CD4-positive, alpha-beta T cell treated with Interleukin-17A for 1 hour (primary cell): Measurements from ENCODE around the gene MTCL1.

Experiments
- DNase-seq: peaks from one replicate; pipeline ENCODE4 v3.0.0-alpha.2; 2020

The MTCL1 gene

GRCh38 chr18:8816220-8816619 lies 110.9 kb downstream of the MTCL1 start:
- DNase-seq = no peak

DNA sequence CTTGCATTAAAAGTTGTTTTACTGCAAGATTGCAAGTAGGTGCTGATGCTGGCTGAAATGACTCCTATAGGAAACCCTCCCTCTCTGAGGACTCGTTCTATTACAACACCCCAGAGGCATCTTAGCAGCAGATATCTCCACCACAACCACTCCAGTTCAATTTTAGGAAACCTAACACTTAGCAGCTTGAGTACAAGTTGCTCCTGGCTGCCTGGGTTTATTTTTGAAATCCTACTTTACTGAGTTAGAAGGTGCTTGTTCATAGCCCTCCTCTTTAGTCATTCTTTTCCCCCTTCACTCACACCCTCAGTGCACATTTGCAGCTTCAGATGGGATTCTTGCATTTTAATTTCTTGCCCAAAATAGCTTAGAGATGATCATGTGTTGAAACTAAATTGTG lies 111.5 kb downstream of the MTCL1 start:
- no peak for DNase-seq

DNA sequence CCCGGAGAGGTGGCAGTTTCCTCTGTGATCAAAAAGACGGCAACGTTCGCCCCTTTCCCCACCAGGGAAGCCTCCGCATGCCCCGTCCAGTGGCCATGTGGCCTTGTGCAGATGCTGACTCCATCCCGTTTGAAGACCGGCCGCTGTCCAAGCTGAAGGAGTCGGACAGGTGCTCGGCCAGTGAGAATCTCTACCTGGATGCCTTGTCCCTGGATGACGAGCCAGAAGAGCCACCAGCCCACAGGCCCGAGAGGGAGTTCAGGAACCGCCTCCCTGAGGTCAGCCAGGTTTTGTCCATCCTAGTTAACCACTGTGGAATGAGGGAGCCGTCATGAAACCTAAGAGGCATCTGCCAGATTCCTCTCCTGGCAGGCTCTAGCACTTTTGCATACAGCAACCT lies 113.6 kb downstream of the MTCL1 start:
- no peak for DNase-seq

DNA sequence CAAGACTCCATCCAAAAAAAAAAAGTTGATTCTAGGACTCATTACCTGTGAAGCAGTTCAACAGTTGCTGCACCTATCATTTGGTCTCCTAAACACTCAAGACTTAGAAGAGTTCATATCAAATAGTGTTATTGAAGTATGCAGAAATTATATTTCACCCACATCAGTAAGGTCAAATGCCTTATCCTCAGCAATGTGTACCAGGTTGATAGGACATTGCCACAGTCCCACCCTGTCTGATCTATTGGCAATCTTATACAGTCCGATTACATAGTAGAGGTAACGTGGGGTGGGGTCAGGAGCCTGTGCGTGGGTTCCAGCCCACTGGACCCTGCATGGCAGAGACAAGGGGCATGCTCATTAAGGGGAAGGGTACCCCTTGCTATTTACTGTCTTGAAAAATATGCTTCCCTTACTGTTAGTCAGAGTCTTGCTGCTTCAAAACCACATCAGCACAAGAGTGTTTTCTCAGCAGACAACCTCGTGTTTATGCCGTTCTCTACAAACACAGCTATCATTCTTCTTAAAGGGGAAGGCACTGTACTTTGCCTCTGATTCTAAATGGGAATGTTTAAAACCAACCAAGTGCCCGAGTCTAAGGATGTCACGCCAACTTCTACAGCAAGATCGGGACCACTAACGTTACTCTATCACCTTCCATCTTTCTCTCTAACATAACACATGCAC lies 115.2 kb downstream of the MTCL1 start:
- DNase-seq = no peak

- no peak for DNase-seq
Measured at GRCh38 chr18:8821083-8821465, 115.7 kb downstream of the MTCL1 start.

DNA sequence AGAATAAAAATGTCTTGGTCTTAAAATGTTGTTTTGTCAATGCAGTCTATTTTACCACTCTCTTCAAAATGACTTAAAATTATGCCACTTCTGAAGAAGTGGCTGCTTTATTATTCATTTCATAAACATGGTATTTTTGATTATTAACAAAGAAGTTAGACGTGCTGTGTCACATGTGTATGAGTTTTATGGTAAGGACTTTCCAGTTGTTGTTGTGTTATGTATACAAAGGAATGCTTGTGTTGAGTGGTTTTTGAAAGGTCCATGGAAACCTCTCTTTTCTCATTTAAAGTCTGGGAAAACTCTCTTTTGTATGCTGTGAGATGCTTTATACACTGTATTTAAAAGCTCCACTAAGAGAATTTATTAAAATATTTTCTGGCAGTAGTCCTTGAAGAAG lies 116.2 kb downstream of the MTCL1 start:
- no peak for DNase-seq

GRCh38 chr18:8822643-8823042 lies 117.3 kb downstream of the MTCL1 start:
- DNase-seq = no peak

DNA sequence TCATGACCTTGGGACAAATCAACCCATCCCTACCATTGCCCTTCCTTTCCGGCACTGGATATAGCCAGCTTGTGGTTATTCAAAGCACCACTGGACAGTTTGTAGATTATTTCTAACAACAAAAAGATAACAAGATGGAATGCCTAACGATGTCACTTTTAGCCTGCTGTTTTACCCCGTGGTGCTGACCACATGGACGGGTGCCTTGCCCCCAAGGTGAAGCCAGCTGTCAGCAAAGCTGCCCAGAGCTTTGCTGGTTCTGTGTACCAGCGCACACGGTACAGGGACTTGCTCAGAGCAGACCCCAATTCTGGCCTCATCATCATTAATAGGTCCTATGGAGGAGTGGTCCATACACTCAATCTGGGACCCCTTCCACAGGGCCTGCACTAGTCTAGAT lies 118.2 kb downstream of the MTCL1 start:
- DNase-seq = no peak

DNA sequence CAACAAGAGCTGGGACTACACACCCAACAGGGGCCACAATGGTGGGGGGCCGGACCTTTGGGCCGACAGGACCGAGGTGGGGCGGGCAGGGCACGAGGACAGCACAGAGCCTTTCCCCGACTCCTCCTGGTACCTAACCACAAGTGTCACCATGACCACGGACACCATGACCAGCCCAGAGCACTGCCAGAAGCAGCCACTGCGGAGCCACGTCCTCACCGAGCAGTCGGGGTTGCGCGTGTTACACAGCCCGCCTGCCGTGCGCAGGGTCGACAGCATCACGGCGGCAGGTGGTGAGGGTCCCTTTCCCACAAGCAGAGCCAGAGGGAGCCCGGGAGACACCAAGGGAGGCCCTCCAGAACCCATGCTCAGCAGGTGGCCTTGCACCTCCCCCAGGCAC lies 119.5 kb downstream of the MTCL1 start:
- DNase-seq = no peak

- DNase-seq = no peak
Measured at GRCh38 chr18:8825273-8825672, 119.9 kb downstream of the MTCL1 start.

DNA sequence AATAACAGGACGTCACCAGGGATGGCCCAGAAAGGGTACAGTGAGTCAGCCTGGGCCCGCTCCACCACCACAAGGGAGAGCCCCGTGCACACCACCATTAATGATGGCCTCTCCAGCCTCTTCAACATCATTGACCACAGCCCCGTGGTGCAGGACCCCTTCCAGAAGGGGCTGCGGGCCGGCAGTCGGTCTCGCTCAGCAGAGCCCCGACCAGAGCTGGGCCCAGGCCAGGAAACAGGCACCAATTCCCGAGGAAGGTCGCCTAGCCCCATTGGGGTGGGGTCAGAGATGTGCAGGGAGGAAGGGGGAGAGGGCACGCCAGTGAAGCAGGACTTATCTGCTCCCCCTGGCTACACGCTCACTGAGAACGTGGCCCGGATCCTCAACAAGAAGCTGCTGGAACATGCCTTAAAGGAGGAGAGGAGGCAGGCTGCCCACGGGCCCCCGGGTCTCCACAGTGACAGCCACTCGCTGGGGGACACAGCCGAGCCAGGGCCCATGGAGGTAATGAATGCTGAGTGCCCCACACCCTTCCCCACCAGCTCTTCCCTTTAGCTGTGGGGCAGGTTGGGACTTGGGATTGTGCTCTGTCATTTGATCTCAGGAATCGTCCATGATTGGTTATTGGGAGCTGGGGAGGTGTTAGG lies 120.5 kb downstream of the MTCL1 start:
- no peak for DNase-seq

DNA sequence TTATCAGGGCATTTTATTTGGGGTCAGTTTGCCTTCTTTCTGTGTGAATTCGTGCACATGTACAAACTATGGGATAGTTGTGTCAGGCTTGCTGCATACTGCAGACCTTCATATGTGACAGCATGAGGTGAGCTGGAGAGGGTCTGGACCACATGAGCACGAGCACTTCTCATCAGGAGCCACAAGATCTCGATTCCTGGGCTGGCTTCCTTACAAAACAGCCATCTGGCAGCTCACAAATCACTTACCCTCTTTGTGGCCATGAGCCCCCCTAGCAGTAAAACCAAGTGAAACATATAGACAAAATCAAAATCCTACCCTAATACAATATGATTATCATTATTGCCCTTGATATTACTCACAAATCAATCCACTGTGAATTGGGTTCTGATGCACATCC lies 121.2 kb downstream of the MTCL1 start:
- no peak for DNase-seq

- DNase-seq = no peak
Measured at GRCh38 chr18:8826971-8827370, 121.6 kb downstream of the MTCL1 start.

- no peak for DNase-seq
Measured at GRCh38 chr18:8828300-8828699, 122.9 kb downstream of the MTCL1 start.

DNA sequence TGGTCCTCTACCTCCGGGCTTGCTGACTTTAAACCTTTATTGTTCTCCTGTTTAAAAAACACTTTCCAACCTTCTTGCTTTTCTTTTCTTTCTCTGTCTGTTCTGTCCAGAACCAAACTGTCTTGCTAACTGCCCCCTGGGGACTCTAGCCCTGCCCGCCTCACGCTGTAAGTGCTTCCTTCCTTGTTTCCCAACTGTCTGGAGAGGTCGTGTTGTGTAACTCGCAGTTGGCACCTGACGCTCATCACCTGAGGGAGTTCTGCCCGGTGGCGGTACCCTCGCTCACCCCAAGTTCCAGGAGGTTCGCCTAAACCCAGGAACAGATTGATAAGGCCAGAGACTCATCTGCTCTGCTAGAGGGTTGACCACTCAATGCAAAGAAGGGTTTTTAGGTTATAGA lies 123.4 kb downstream of the MTCL1 start:
- DNase-seq = no peak

- DNase-seq = no peak
Measured at GRCh38 chr18:8830067-8831060, 125.0 kb downstream of the MTCL1 start.

DNA sequence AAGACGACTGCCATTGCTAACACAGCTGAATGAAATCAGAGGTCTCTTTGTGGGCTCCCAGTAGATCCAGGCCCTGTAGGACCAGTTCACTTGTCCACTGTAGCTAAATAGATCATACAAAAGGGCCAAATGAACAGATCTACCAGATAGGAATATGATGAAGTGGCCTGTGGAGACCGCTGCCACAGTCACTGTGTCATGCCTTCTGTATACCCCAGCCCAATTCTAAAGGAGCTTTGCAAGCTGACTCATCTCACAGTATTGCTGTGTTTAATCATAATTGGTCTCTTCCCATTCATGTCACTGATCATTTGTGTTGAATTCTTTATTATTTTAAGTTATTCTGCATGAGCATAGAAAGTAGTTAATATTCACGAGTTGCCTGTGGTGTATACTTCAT lies 125.8 kb downstream of the MTCL1 start:
- DNase-seq = no peak

DNA sequence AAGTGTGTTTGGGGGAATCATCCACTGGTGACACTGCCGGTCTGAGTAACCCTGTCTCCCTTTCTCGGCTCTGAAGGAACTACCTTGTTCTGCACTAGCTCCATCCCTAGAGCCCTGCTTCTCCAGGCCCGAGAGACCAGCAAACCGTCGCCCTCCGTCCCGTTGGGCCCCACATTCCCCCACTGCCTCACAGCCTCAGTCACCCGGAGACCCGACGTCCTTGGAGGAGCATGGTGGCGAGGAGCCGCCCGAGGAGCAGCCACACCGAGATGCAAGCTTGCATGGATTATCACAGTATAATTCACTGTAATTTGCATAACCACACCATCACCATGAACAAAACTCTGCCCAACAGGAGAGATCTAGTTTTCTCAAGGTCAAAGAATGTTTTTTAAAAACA lies 126.2 kb downstream of the MTCL1 start:
- no peak for DNase-seq

GRCh38 chr18:8833480-8833879 lies 128.1 kb downstream of the MTCL1 start:
- DNase-seq = no peak

DNA sequence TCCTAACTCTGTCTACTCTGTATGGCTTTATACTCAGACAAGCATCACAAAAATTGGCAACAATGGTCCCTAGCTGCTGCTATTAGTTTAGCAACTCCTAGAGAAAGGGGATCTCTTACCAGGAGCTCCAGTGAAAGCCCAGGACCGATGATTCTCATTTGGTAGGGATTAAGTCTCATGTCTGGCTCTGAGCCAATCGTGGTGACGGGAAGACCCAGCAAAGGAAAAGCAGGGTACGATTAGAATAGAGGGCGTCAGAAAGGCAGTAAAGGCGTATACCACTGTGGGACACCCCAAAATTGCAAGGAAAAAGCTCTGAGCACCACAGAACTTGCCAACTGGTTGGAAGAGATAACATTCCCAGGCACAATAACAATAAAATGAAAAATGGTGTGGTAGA lies 129.5 kb downstream of the MTCL1 start:
- DNase-seq = no peak

DNA sequence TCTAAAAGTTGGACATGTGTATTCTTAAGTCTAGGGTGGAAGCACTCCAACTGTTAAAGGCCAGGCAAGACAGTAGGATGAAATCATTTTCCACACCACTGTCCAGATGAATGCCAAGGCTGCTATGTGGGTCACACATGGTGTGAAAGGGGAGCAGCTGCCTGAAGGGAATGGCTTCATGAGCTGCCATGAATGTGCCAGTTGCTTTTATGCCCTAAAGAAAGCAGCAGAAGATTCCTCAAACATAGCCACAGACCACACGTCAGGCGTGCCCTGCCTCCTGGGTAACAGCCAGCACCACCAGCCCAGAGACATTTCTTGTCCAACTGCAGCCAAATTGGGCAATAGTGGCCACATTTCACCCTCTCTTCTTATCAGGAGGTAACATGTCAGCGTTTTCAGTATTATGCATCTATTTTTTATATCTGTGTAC lies 130.2 kb downstream of the MTCL1 start:
- no peak for DNase-seq

DNA sequence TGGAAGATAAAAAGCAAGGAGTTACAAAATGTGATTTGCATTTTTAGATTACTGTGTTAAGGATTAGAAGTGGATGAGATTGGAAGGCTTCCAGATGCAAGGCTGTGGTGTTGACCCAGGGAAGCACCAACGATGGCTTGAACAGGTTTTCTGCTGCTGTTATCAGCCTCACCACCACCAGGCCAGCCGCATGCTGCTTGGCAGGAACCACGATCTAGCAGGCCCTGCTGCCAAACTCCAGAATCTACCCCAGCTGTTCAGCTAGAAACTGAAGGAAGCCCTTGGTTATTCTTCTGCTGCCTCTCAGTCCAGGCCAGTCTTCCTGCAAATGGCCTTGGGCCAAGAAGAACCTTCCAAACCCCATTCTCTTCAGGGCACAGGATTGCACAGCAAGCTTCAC lies 133.9 kb downstream of the MTCL1 start:
- no peak for DNase-seq

DNA sequence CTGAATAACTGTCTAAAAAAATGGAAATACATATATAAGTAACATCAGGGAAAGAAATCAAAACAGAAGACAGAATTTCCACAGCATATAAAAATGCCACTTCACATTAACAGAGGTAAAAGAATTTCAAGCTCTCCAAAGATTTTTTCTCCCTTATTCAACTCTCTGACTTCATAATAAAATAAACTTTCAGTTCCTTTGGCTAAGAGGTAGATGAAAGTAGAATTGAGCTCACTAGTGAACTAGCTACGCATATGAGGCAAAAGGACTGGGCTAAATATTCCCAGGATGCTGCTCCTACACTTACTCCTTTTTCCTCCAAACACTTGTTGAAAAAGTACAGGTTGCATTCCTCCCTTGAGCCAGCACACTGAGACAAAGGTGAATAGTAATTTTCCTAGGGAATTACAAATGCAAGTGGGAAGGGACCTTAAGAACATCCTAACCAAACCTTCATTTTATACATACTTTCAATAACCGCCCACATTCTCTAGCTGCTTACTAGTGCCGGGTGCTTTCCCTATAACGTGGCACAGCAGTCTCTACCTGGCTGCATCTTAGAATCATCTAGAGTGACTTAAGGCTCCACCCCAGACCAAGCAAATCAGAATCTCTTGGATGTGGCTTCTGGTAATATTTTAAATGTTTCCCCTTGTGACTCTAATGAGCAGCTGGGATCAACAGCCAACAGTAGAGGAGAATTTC lies 136.6 kb downstream of the MTCL1 start:
- no peak for DNase-seq
